ENCODE measurements around the gene BIVM.
A peak's percentile ranks its signal among the peaks of the same experiment; 100 is the strongest.

The BIVM gene

DNA sequence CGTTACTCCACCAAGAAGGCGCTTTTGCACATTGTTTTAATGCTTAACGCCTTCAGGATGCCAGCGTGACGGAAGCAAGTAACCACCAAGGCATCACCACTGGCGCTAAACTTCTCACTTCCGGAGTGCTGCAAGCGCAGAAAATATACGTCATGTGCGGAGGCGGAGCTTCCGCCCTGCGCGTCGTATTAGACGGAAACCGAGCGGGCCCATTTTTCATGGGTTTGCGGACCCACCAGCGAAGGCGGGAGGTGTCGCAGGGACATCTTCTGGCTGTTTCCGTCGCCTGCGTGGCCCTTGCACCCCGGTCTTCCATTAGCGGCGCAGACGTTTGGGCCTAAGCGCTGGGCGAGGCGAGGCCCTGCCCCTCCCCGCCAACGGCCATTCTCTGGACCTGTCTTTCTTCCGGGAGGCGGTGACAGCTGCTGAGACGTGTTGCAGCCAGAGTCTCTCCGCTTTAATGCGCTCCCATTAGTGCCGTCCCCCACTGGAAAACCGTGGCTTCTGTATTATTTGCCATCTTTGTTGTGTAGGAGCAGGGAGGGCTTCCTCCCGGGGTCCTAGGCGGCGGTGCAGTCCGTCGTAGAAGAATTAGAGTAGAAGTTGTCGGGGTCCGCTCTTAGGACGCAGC is 46.8 kb downstream of the BIVM start, which contains the start of gene ERCC5:
ERCC5 (plus strand) TSS at position 403 of the 631 bp plus-strand sequence. CDS start 235 bp downstream, outside the sequence.
- DNase-seq = peak; percentile 95

DNA sequence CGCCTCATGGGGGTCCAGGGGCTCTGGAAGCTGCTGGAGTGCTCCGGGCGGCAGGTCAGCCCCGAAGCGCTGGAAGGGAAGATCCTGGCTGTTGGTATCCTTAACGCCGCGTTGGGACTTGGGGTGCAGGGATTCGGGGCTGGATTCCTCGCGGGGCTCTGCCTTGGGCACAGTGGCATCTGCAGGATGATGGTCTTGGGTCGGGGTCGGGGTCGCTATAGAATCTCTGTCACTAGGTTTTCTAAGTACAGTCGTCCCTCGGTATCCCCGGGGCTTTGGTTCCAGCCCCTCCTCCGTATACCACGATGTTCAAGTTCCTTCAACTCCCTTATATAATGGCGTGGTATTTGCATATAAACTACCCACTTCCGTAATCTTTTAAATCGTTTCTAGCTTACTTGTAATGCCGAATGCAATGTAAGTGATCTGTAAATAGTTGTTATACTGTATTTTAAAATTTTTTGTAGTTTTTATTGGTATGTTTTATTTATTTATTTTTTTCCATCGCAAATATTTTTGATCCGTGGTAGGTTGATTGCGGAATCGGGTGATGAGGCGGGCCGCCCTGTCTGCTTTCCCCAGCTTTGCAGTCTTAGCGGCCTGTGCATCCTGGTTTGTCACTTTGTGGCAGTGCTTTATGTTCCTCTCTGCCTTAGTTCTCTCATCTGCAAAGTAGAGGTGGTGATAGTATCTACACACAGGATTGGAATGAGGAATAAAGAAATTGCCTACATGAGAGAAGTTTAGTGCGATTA is 47.5 kb downstream of the BIVM start:
- DNase-seq = peak; percentile 52

DNA sequence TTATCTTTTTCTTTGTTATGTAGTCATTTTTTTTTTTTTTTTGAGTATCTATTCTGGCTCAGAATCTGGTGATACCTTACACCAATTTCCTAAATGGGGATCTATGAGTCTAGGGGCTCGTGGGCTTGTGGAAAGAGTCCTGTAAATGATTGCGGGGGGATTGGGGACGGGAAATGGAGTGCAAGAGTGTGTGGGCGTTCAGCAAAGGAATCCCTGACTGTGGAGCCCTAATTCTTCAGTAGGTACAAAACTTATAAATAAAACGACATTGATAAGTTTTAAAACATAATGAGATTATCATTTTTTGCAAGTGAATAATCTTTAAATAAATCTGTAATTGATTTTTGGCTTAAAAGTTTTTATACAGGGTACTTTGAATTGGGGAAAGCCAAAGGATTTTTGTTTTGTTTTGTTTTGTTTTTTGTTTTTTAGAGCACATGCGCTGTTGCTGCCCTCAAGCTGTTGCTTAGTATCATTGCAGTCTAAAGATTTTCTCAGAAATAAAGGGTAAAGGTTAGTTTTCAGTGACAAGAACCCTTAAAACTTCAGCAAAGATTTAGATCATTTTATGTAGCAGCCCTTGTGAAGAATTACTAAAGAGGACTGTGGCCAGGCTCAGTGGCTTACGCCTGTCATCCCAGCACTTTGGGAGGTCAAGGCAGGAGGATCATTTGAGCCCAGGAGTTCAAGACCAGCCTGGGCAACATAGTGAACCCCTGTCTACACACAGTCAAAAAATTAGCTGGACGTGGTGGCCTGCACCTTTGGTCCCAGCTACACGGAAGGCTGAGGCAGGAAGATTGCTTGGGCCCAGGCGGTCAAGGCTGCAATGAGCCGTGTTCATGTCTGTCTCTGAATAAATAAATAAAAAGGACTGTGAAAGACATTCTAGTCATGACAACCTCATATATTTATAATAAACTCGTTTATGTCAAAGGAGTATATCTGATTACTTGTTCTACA is 48.6 kb downstream of the BIVM start:
- DNase-seq = no peak

DNA sequence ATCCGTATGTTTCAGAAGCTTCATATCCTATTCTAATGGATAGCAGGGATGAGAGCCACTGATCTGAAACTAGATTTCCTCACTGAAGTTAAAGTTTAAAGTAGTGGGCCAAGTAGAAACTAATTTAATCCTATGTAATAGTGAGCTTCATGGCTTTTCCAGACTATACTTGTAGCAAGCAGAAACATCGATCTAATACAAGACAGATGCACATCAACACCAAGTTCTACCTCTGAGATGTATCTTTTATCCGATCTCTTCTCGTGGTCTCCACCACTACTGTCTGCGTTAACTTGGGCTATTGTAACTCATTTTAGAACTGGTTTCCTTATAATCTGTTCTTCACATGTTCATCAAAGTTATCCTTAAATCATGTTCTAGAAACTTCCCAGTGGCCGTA is 50.0 kb downstream of the BIVM start:
- DNase-seq = no peak

DNA sequence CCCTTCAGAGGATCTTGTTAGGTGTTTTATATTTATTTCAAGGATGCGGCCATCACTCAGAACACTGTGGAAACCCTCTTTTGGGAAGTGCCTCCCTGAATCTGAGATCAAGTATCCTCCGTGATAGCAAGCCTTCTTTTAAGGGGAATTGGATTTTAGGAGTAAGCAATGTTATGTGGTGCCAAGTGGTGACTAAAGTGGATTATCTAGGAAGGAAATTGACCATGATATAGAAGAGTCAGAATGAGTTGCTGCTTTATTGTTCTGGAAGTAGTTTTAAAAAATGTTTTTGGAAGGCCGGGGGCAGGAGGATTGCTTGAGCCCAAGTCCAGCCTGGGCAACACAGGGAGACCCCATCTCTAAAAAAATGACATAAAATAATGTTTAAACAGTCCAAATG is 53.6 kb downstream of the BIVM start:
- no peak for DNase-seq

DNA sequence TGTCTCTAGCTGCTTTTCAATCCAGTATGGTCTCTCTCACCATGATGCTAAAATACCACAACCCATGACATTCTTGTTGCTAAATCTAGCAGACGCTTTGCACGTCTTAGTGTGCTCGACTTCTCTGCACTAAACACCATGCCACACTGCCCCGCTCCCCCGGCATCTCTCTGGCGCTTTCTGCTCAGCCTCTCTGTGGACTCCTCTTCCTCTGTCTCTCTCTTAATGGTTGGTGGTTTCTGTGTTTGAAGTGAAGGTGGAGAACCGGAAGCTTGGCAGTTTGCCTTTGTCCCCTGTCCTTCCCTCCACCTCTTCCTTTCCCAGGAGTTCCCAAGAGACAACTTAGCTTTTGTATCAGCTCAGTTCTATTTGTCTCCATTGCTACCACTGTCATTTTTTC is 55.8 kb downstream of the BIVM start:
- DNase-seq = no peak

DNA sequence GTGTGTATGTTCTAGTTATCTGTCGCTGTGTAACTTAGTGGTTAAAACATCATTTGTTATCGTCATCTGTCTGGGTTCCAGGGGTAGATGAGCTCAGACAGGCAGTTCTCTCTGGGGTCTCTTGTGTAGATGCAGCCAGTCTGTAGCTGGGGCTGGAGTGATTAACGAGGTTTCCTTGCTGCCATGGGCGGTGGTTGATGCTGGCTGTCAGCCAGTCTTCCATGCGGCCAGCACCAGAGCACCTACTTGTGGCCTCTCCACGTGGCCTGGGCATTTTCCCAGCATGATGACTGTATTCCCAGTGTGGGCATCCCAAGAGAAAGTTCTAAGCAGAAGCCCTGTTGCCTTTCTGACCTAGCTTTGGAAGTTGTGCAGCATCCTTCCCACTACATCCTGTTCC is 57.6 kb downstream of the BIVM start:
- DNase-seq = no peak

DNA sequence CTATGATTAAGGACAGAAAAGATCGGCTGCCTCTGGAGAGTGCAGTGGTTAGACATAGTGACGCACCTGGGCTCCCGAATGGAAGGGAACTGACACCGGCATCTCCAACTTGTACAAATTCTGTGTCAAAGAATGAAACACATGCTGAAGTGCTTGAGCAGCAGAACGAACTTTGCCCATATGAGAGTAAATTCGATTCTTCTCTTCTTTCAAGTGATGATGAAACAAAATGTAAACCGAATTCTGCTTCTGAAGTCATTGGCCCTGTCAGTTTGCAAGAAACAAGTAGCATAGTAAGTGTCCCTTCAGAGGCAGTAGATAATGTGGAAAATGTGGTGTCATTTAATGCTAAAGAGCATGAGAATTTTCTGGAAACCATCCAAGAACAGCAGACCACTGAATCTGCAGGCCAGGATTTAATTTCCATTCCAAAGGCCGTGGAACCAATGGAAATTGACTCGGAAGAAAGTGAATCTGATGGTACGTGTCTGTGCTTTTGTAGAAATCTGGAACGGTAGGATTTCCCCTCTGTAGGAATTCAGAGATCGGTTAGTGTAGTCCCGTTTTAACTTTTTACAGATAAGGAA is 63.8 kb downstream of the BIVM start:
- no peak for DNase-seq

DNA sequence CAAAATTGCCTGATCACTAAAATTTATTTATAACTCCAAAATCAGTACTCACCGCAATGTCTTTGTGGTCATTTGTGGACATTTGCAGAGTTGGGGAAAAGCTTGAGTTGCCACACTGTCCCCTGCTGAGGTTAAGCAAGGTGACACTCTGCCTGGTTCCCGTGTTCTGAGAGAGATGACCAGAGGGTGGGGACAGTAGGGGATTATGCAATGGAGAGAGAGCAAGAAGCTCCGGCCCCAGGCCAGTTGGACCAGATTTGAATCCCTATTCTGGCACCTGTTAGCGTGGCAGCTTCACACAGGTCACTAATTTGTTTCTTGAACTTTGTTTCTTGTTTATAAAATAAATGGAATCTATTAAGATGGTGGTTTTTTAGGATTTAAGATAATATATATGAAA is 64.7 kb downstream of the BIVM start:
- no peak for DNase-seq

DNA sequence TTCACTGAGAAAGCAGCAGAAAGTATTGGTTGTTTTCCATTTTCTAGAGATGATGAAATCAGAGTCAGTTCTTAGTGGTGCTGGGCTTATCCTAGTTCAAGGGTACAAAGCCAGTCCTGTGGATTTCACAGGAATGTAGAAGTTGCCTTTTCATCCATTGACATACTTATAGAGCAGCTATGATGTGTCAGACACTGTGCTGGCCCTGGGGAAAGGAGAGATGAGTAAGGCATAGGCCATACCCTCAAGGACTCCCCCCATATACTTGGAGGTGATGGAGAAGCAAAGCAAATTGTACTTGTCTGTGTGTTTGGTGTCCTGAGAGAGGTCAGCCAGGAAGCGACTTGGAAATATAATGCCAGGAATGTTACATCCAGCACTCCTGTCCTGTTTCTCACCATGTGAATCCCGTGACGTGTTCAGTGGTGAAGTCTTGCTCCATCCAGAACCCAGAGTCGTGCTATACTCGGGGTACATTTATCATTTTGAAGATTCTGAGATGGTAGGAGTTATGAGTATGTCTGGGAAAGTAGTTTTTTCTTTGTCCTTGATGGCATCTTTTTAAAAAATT is 69.5 kb downstream of the BIVM start:
- DNase-seq = no peak

DNA sequence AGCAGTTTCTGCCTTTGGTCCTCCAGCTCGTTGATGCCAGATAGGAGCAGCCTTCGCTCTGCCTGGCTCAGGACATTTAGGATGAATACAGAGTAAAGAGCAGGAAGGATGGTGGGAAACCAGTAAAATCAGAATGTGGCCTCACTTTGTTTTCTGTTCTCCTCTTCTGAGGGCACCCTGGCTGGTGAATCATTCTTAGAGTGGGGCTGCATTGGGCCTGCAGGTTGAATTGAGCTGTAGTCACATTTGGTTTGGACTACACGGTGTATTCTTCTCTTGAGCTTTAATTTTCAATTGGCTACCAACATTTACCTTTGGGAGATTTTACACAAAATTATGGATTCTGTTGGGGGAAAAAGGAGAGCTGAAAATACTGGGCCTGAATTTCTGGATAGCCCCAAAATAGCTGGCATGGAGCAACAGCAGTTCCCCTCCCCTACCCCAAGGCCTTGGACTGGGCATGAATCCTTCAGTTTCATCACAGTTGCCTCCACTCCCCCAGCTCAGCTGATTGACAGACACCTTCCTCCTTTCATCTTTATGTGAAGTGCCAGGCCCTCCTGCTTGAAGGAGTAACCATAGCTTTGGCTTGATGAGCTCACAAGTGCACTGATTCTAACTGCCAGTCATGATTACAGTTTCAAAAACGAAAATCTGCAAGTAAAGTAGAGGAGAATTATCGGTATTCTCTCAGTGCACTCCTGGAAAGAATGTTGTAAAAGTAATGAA is 71.2 kb downstream of the BIVM start:
- DNase-seq = no peak

DNA sequence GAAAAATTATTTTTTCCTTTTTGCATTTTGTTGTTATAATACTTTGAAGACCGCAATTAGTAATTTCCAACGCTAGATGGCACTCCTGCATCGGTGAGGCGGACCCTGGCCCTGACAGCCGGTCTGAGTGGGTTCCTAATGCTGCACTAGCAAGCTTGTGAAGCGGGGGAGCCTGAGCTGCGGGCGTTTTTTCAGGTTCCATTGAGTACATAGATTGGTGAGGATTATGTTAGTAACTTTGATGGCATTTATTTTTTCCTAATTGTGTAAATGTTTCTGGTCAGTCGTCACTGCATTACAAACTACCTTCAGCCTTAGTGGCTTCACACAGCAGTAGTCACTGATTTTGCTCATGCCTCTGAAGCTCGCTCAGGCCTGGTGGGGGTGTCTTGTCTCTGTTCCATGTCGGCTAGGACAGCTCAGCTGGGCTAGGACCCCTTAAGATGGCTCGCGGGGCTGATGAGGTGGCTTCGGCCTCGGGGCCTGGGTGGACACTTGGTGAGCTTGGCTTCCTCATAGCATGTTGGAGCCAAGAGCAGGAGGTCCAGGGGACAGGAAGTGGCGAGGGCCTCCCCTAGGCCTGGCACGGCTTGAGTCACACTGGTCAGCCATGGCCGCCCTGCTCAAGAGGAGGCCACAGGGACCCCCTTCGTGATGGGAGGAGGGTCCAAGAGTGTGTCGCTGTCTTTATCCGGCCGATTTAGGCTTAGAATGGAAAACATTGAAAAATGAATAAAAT is 71.9 kb downstream of the BIVM start:
- DNase-seq = peak; percentile 49

DNA sequence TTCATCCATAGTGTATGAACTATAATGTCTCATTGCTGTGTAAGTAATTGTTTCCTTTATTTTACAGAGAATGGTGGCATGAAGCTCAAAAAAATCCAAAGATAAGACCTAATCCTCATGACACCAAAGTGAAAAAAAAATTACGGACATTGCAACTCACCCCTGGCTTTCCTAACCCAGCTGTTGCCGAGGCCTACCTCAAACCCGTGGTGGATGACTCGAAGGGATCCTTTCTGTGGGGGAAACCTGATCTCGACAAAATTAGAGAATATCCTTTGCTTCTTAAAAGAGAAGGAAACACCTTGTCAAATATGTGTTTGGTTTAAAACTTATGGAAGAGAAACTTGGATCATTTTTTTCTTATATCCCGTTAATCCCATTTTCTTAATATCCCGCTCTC is 73.2 kb downstream of the BIVM start:
- no peak for DNase-seq

DNA sequence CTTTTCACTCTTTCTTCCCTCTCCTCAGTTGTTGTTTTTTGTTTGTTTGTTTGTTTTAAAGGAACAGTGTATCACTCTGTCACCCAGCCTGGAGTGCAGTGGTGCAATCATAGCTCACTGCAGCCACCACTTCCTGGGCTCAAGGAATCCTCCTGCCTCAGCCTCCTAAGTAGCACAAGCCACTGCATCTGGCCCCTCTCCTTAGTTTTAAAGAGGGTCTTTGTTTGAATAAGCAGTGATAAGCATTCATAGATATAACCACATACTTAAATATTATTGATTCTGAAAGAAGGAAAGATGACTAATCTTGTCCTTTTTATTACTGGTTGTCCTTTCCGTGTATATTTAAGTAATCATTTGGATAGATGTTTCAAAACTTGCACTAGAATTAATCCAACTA is 73.6 kb downstream of the BIVM start:
- no peak for DNase-seq

DNA sequence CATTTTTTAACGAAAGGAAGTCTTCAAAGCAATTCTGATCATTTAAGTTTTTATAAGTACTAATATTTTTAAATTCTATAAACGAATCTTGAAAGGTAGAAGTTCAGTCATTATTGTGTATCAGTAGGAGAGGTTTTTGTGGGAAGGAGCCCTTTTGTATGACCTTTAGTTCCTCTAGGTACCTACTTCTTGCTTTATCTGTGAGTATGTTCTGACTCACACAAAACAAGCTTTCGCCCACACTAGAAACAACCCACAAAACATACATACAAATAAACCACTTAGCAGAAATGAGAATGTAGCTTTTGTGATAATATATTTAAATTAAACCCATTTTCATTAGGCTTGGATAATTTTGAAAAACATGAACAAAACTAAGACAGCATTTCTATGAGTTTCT is 74.7 kb downstream of the BIVM start:
- DNase-seq = no peak

DNA sequence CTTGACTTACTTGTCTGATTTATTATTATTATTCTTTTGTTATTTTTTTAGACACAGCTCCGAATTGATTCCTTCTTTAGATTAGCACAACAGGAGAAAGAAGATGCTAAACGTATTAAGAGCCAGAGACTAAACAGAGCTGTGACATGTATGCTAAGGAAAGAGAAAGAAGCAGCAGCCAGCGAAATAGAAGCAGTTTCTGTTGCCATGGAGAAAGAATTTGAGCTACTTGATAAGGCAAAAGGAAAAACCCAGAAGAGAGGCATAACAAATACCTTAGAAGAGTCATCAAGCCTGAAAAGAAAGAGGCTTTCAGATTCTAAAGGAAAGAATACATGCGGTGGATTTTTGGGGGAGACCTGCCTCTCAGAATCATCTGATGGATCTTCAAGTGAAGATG is 76.3 kb downstream of the BIVM start:
- DNase-seq = no peak

DNA sequence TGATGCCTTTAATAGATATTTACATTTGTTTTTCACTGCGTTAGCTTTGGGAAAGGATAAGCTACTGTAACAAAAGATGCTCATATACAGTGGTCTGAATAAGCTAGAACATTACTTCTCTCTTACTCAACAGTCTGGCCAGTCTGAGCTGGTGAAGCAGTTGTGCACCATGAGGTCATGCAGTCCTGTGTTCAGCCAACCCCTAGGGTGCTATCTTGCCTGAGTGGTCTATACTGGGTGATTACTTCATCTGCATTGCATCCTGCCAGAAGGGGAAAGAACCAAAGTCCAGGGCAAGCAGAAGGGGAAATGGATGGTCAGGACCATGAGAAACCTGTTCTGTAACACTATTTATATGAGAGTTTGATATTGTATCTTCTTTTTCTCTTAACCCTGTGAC is 78.4 kb downstream of the BIVM start:
- no peak for DNase-seq

DNA sequence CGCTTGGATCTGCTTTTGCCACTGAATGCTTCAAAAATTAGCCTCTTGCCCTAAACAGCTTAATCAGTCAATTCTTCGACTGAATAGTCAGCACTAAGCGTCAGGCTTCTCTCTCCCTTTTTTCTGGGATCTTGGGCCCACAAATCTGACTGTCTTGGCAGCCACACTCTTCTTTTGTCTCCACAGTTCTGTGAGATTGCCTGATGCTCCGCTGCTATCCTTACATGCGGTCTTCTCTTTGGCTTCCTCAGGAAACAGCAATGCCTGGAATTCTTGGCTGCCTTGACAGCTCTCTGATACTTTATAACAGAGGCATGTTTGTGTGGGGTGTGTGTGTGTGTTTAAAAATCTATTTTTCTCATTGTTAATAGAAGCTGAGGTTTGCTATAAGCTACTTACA is 79.6 kb downstream of the BIVM start:
- no peak for DNase-seq

DNA sequence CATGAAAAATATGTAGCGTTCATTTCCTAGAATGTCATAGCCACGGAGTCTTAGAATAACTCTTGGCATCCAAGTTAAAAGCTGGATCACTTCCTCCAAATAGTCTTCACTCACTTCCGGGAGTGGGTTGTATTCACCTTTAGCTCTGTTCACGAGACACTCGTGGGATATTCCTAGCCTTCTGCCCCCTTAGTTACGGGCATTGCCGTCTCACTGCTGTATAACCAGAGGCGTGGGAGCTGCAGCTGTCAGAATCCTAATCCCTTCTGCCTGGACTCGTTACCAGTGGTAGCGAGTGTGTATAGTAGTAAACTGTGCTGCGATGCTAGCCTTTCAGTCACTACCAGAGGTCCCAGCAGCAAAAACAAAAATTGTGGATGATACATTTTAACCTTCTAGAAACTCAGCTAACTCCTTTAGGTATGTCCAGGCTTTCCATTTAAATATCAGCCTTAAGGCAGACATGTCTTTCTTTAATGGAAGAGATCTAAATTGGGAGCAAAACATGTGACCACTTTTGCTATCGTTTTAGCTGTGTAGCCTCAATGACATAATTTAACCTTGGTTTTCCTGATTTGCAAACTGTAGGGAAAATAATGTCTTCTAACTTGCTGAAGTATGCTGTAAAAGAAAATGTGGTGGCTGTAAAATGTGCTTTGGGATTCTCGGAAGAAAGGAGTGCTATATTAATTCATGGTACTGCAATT is 81.0 kb downstream of the BIVM start:
- no peak for DNase-seq

DNA sequence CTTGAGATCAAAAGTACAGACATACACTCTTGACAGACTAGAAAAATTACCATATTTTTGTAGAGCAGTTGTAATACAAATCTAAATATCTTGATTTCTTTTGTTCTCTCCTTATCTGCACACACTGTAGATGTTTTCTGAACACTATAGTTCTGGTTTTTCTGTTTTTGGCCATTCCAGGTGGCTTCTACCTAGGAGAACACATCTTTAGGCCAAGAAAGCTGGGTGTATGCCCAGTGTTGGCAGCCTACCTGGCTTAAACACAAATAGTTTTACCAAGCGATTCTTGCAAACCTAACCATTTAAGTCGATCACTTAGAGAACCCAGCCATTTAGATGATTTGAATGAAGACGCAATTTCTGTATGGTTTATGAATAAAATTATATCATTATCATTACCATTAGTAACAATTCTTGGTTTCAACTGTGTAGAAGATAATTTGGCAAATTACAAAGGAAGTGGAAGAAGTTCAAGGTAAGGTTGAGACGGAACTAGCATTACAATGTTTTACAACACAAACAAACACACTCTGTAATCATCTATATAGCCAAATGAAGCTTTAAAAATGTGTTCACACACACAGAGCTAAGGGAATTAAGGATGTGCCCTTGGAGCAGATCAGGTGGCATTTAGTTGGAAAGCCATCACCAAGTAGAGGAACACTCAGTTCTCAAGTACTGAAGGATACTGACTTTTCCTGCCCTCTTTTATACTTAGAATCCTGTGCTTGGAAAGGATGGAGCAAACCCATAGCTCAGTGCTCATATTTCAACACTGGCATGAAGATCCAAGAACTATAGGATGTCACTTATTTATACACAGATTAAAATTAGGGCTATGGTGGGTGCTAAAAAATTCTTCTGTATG is 83.1 kb downstream of the BIVM start:
- no peak for DNase-seq

Data from CD4-positive, alpha-beta T cell treated with Interleukin-15 for 1 hour (primary cell).